ENCODE measurements around the gene HACL1.

HACL1 gene

DNA sequence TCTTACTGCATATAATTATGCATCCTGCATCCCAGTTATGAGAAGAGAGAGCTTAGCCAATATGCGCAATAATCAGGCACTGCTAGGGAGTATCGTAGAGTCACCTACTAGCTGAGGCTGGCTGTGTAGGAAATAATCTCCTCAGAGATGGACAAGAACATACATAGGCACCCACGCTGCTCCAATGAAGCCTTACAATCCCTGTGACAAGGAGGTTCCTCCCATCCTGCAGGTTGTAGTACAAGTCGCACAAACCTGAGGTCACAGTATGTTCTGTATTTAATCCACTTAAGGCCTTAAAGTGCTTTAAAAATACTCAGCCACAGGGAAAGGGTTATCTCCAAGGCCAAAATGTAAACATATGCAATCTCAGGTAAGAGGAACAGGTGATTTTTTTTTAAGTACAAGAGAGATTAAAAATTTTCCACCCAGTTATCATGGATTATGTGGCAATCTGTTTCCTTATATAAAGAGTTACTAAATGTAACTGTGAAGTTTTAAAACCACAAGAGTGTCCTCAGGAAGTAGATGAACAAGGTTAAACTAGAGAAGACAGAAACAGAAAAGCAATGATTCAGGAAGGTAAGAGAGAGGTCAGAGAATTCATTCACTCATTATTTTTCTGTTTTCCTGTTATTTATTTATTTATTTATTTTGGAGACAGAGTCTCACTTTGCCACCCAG lies 72.4 kb downstream of the HACL1 start:
- H3K4me3 ChIP-seq (replicated peaks in 1 of 2; ENCODE audit: low read depth in 2 of 2, low read length in 2 of 2), result no peak overlapping the region
- no peak for DNase-seq (ENCODE audit: low read depth in 2 of 2)
- TF ChIP-seq, protein P1, sequence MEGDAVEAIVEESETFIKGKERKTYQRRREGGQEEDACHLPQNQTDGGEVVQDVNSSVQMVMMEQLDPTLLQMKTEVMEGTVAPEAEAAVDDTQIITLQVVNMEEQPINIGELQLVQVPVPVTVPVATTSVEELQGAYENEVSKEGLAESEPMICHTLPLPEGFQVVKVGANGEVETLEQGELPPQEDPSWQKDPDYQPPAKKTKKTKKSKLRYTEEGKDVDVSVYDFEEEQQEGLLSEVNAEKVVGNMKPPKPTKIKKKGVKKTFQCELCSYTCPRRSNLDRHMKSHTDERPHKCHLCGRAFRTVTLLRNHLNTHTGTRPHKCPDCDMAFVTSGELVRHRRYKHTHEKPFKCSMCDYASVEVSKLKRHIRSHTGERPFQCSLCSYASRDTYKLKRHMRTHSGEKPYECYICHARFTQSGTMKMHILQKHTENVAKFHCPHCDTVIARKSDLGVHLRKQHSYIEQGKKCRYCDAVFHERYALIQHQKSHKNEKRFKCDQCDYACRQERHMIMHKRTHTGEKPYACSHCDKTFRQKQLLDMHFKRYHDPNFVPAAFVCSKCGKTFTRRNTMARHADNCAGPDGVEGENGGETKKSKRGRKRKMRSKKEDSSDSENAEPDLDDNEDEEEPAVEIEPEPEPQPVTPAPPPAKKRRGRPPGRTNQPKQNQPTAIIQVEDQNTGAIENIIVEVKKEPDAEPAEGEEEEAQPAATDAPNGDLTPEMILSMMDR (IDR thresholded peaks at IDR 0.05; ENCODE audit: low read depth, low read length), result no peak

DNA sequence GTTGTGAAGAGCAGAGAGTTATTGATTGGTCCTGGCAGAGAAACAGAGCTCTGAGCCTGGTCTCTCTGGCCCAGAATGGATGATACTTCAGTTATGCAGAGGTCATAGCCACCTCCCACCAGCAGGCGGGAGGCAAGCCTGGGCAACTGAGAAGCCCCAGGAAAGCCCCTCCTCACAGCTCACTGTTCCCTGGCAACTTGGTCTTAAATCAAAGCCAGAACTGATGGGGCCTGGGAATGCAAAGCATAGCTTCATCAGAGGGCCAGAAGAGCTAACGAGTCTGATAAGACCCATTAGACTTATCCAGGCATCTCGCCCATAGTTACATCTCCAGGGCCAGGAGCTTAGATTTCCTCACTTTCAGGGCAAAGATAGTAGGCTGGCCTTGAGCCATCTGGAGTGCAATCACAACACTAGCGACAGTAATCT lies 74.3 kb downstream of the HACL1 start:
- DNase-seq (ENCODE audit: low read depth in 2 of 2), result peak in 1 of 2 donors; percentile 53
- TF ChIP-seq, protein P1 (IDR thresholded peaks at IDR 0.05; ENCODE audit: low read depth, low read length), result peak; percentile 29
- no peak overlapping the region for H3K4me3 ChIP-seq (replicated peaks in 1 of 2; ENCODE audit: low read depth in 2 of 2, low read length in 2 of 2)

DNA sequence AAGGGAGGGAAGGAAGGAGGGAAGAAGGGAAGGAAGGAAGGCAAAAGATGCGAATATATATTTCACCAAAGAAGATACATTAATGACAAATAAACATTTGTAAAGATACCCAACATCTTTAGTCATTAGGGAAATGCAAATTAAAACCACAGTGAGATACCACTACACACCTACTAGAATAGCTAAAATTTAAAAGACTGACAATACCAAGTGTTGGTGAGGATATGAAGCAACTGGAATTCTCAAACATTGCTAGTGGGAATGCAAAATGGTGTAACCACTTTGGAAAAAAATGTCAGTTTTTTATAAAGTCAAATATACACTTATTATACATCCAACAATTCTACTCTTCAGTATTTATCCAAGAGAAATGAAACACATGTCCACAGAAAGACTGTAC lies 75.6 kb downstream of the HACL1 start:
- DNase-seq (ENCODE audit: low read depth in 2 of 2), result no peak
- TF ChIP-seq, protein P1 (IDR thresholded peaks at IDR 0.05; ENCODE audit: low read depth, low read length), result no peak
- no peak overlapping the region for H3K4me3 ChIP-seq (replicated peaks in 1 of 2; ENCODE audit: low read depth in 2 of 2, low read length in 2 of 2)

DNA sequence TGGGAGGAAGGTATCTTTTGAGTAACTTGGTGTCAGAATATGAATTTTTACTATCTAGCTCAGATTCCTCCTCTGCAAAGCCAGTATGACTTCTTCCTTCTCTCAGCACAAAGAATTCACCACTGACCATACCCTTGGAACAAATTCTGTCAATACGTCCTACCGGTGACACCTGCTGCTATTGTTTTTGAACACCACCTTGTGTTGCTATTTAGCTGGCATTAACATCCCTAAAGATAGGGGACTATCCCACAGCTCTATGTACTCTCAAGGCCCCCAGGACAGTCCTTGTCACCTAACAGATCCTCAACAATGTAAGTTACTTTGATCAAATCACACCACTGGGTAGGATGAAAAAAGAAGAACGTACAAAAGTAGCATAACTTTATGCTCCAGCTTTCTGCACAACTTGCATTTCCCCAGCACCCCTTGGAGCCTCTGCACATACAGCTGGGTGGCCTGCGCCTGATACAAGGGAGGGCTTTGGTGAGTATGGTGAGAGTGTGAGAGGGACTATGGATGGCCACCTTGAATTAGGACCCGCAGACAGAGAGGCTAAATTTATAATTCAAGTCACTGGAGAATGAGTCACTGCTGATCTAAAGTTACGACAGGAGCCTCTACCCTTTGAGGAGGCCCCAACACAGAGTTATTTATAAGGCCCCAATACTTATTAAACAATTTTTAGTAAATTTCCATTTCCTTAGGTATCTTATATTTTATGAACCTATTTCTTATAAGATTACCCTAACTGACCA lies 77.5 kb downstream of the HACL1 start:
- no peak for DNase-seq (ENCODE audit: low read depth in 2 of 2)
- no peak overlapping the region for H3K4me3 ChIP-seq (replicated peaks in 1 of 2; ENCODE audit: low read depth in 2 of 2, low read length in 2 of 2)
- TF ChIP-seq, protein P1 (IDR thresholded peaks at IDR 0.05; ENCODE audit: low read depth, low read length), result no peak

DNA sequence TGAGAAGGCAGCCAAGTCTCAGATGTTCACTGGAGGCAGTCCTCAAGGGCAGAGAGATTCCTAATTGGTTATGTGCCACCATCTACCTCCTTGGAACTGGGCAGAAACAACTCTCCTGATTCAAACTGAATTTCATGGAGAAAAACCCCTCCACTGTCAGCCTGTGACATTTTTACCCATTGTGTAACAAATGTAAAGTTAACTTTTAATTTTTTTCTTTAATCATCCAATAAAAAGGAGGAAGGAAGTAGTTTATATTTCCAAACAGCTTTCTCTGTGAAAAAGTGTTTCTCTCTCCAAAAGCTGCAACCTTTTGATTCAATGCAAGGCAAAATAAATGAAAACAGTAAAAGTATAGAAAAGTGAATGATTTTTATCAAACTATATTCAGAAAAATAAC lies 79.4 kb downstream of the HACL1 start:
- H3K4me3 ChIP-seq (replicated peaks in 1 of 2; ENCODE audit: low read depth in 2 of 2, low read length in 2 of 2), result no peak overlapping the region
- no peak for DNase-seq (ENCODE audit: low read depth in 2 of 2)

DNA sequence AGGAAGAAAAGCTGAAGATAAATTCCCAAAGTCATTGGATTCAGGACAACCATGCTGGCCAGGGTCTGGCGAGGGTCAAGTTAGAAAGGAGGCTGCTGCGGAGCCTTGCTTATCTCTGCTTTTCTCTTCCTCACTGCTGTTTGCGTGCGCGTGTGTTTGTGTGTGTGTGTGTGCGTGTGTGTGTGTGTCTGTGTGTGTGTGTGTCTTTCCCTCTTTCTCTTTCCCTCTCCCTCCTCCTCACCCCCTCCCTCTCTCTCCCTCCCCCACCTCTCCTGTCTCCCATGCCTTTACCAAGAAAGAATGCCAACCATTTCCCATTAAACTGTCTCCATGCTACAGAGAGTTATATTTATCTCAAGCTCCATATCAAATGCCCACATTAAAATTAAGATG lies 79.8 kb downstream of the HACL1 start, which contains the start of gene COLQ:
Gene COLQ, minus strand, starts transcription at position 134 of the 393 bp plus-strand sequence. Its CDS starts 81 bp downstream, at position 53.
- TF ChIP-seq, protein P1 (IDR thresholded peaks at IDR 0.05; ENCODE audit: low read depth, low read length), result no peak
- H3K4me3 ChIP-seq (replicated peaks in 1 of 2; ENCODE audit: low read depth in 2 of 2, low read length in 2 of 2), result no peak within 1 kb of the TSS
- DNase-seq (ENCODE audit: low read depth in 2 of 2), result peak in 1 of 2 donors; percentile 46

More for the DNA sequence above, 79.4 kb downstream of the HACL1 start:
- TF ChIP-seq, protein P1 (IDR thresholded peaks at IDR 0.05; ENCODE audit: low read depth, low read length), result no peak
